HG02642 (cell line): ENCODE results near the gene TBC1D9.

Experiments used
- ATAC-seq: cut with Tn5 transposase; IDR thresholded peaks from one replicate; pipeline ENCODE4 v1.9.1; 2021; ENCODE audit warnings: mild to moderate bottlenecking; ENCODE audit not compliant: unreplicated experiment, poor library complexity

Gene TBC1D9

GRCh38 chr4:140571620-140572019 is 184.6 kb downstream of the TBC1D9 start:
- ATAC-seq, result no peak
